Measurements from ENCODE around the gene SIGLEC1.

- TF ChIP-seq GATA2 (IDR thresholded peaks at IDR 0.05; ENCODE audit: low read depth, low read length) = no peak
- no peak for TF ChIP-seq GATA3 (IDR thresholded peaks at IDR 0.05; ENCODE audit: low read depth, low read length)
Measured at GRCh38 chr20:3674995-3675900, 37.2 kb downstream of the SIGLEC1 start.

Measured in SH-SY5Y (cell line).